GM18867 (cell line): Measurements from ENCODE around the gene COX19.

Source experiments
- ATAC-seq: cut with Tn5 transposase; IDR thresholded peaks from one replicate; pipeline ENCODE4 v1.9.1; 2021; ENCODE audit warnings: mild to moderate bottlenecking, moderate library complexity; ENCODE audit not compliant: unreplicated experiment

The COX19 gene, protein sequence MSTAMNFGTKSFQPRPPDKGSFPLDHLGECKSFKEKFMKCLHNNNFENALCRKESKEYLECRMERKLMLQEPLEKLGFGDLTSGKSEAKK

DNA sequence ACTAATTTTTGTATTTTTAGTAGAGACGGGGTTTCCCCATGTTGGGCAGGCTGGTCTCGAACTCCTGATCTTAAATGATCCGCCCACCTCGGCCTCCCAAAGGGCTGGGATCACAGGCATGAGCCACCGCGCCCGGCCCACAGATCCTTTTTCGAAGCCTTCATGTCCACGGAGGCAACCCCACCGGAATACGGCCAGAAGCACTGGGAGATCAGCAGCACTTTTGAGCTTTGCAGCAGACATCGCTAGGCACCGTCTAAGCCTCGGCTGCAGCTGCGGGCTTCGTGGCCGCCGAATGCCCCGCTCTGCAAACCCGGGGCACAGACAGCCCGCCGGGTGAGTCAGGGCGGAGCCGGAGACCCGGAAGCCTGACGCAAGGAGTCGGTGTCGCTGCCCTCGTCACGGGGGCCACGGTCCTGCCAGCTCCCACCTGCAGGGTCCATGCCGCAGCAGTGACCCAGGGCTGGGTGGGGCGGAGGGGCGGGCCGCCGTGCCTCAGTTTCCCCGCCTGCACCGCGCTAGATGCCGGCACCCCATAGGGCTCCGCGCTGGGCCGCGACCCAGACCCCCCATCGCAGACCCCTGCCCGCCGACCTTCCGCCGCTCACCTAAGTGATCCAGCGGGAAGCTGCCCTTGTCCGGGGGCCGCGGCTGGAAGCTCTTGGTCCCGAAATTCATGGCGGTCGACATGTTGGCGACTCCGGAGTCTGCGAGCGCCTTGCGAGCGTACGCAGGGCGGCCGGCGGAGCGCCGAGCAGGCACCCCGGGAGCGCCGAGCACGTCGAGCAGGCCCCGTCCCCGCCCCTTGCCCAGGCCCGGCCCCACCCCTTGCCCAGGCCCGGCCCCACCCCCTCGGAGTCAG lies at the start of gene COX19:
COX19 (minus strand) TSS at position 730 of the 862 bp plus-strand sequence; CDS start at position 690, 40 bp downstream.
- ATAC-seq: peak; percentile 80

DNA sequence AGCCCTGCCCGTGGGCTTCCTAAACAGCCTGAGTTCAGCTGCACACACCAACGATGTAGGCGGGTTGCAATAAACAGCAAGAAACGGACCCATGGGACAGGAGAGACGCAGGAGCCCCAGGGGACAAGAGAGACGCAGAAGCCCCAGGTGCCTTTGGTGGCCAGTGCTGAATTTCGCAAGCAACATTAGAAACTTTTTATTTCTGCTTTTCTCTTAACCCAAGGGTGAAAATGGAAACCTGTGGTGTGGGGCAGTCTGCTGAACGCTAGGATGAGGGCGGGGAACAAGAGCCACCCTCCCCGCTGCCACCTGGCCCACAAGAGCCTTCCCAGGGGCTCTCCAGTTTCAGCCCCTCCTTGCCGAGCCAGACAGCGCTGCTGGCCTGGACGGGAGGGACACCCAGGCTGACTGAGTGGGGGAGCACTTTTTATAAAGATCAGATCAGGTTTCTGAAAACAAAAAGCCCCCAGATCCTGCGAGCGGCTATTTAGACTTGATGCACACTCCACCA lies 49.0 kb upstream of the COX19 start:
- peak; percentile 56 for ATAC-seq

DNA sequence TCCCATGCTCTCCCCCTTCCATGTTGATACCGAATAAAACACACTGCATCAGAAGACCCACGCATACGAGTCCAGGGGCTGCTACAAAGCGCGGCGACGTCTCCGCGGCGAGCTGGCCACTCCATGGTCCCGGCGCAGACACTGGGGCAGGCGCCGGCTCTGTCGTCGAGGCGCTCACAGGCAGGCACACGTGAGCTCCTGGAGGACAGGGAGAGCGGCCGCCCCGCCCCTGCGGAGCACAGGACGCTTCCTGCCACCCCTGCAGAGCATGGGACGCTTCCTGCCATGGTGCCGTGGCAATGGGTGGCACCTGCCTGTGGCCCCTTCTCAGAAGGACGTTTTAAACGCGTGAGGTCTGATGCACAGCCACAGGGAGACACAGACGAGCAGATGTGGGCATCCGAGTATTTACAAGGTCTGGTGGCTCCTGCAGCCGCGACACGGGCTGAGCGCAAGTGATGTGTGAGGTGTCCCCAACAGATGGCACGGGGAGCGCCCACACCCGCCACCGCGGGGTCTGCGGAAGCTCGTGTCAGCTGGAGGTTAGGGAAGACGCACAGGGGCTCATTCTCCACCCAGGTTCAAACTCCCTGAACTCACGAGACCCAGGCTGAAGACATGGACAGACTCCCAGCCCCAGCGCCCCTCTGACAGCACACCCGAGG lies 47.6 kb upstream of the COX19 start:
- ATAC-seq: no peak

DNA sequence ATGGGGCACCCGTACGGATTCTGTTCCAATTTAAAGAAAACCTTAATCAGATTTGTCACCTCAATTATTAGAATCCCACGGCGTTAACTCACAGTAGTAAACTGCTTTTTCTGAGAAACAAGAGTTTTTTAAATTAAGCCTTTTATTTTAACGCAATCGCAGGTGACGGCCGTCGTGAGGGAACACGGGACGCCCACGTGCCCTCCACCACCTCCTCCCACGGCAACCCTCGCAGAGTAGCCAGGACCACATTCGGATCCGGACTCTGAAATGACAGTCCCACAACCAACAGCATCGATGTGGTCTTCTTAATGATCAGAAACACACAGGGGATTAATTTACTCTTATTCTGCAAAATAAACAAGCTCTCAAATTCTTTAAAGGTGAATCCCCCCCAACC lies 47.0 kb upstream of the COX19 start:
- ATAC-seq: no peak

DNA sequence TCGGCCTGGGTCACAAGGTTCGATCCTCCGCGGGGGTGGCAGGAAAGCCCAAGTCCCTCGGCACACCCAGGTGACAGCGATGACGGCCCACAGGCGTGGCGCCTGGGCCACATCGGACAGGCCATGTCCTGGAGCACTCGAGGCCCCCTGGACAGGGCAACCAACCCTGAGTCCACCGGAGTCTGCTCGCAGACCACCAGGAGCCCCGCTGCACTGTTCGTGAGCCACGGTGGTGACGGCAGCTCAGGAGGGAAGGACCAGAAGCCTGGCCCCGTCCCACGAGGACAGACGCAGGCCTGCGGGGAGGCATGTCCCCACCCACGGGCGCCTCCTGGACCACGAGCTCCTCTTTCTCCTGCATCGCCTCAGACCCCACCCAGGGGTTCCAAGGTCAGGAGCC lies 46.6 kb upstream of the COX19 start:
- ATAC-seq: no peak

DNA sequence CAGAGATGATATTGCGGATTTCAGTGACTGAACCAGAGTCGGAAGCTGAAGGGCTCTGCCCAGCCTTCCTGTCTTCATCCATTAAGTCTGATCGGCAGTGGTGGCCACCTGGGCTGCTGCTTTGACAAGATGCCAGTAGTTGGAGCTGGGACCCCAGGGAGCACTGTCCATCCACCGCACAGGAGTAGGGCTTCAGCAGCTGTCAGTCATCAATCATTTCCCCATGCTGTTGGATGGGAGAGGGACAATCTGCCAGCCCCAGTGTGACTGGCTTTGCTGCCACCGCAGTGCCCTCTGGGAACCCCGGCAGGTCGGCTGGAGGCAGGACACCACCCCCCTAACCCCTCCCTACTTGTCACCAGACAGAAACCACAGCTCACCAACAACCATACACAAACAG lies 46.0 kb upstream of the COX19 start:
- no peak for ATAC-seq

DNA sequence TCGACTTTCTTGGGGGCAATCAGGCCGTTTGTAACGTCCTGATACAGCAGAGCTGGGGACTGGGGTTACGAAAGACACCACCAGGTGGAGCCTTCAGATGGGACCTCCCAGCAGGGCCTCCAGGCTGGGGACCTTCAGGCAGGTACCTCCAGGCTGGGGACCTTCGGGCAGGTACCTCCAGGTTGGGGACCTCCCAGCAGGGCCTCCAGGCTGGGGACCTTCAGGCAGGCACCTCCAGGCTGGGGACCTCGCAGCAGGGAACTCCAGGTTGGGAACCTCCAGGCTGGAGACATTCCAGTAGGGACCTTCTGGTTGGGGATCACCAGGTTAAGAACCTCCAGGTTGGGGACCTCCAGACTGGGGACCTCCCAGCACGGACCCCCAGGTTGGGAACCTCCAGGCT lies 45.5 kb upstream of the COX19 start:
- no peak for ATAC-seq

DNA sequence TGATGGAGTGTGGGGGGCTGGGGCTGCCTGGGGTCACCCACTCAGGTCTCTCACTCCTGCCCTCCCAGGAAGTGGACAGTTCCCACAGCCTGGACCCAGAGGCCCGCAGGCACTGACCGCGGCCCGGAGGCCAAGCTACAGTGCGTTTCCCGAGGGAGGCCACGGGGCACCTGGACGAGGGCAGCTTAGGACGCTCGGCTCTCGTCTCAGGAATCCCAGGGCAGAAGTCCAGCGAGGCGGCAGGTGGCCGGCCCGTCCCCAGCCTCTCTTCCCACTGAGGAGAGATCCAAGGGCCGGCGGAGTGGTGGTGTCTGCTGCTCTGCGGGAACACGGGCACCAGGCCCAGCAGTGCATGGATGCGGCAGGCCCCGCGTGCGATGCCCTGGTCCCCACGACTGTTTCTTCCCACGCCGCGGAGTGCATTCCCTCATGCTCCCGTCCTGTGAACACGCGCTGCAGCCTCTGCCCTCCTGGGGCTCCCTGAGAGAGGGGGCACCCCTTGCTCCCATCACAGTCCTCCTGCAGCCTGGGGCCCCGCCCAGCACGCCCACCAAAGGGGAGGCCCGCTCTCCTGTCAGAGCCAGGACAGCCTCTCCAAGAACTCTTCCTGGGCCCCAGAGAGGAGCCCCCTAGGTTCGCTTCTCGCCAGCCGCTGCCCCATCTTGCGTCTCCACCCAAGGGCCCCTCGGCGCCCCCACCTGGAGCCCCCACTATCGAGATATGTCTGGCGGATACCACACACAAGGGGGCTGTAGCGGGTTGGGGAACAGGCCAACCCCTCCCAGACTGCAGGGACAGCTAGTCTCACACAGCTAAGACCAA lies 44.7 kb upstream of the COX19 start:
- ATAC-seq: no peak

DNA sequence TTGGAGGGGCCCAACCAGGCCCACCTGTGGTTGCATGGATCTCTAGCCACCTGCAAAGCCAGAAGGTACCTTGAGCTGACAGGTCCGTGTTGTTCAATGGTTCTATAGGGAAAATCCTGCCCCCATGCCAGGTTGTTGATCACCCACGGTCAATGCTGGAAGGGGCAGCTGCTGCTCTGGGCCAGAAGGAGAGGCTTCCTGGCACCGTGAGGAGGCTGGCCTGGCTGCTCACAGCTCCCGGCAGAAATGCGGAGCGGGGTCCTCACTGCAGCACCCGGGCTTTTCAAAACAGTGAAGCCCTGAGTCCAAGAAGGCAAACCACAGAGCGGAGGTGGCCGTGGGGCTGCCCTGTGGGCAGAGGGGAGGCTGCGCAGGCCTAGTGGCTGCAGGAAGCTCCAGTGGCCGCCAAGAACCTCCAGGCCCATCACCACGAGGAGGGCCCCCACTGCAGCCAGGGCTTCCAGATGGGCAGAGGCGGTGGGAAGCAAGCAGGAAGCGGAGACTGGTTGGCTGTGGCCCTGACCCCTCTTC lies 44.0 kb upstream of the COX19 start:
- ATAC-seq: no peak

DNA sequence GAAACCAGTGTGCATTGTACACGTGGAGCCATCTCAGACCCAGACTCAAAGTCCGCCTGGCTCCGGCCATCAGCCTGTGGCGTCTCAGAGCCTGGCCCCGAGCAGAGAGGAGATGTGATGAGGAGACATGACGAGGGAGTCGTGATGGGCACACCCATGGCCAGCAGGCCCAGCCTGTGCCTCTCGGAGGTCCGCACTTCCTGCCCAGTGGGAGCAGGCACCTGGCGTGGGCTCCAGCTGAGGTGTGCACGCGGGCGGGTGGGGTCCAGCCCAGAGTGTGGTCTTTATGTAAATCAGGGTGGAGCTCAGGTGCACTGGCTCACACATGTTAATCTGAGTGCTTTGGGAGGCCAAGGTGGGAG lies 43.0 kb upstream of the COX19 start:
- ATAC-seq: no peak

DNA sequence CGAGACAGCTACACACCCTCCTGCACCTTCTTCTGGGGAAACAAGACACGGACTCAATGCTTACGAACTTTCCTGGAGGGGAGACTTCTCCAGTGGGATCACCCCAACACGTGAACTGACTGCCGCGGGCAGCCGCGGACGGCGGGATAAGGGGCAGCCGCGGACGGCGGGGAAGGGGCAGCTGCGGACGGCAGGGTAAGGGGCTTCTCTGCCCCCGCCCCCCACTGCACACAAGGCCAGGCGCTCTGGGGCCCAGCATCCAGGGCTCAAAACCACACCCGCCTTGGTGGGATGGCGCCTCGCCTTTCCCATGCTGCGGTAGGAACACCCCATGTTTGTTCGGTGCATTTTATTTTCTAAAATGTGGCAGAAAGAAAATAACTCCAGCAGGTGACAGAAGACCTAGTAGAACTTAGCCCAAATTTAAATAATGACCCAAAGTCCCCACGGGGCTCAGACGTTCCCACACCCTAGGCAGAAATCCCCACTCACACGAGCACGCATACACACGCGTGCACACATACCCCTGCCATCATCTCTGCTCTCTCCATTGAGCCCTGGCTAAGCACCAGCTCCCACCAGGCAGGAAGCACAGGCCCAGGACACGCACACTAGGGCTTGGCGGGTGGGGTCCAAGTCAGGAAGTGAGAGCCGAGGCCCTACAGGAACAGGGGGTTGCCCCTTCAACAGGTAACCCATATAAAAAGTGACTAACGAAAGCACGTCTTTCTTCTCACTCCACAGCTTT lies 42.4 kb upstream of the COX19 start:
- no peak for ATAC-seq

DNA sequence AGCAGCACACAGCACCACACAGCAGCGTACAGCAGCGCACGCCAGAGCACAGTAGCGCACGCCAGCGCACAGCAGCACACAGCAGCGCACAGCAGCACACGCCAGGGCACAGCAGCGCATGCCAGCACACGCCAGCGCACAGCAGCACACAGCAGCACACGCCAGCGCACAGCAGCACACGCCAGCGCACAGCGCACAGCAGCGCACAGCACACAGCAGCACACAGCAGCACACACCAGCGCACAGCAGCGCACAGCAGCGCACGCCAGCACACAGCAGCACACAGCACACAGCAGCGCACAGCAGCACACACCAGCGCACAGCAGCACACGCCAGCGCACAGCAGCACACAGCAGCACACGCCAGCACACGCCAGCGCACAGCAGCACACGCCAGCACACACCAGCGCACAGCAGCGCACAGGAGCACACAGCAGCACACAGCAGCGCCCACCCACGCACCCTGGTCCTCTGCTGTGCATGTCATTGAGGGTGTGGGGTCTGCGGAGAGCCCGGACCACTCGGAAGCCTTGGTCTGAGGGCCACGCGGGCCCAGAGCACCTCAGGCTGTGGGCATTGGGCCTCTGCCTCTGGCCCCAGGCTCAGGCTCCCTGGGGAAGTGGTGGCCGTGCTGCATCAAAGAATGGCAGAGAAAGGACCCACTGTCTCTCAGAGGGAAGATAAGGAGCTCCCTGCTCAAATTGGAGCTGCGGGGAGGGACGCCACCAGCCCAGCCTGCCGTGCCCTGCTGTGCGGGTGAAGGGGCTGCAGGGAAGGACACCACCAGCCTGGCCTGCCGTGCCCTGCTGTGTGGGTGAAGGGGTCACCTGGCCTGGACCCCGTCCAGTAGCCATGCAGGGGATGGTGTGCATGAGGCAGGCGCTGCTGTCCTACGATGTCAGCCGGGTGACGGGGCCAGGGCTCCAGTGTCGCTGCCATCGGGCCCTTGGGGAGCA lies 41.5 kb upstream of the COX19 start:
- ATAC-seq: no peak

DNA sequence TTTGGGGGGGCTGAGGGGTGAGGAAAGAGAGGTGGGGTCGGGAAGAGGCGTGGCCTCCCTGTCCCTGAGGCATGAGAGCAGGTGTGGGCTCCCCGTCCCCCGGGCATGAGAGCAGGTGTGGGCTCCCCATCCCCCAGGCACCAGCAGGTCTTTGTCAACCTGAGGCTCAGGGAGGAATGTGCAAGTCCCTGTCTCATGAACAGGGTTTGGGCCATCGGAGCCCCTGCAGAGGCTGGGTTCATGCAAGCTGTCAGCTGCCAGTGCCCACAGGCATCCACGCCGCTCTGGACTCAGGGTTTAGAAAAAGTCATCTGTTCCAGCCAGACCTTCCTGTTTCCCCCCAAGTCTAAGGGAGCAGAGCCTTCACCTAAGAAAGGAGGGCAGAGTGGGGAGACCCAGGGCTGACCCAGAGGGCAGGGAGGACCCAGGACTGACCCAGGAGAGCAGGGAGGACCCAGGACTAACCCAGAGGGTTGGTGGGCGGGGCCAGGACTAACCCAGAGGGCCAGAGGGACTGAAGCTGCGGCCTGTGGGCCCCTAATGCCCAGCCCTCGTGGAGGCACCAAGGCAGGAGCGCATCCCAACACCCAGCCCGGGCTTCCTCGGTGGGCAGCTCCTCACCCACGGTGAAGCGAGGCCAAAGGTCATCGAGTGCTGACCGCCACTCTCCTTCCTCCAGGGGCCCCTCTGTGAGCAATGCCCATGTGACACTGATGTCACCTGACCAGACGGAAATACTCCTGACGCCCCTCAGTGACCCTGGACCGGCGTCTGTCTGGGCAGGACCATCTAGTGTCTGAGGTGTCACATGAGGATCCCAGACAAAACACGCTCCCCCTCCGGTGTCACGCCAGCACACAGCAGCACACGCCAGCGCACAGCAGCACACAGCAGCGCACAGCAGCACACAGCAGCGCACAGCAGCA lies 40.1 kb upstream of the COX19 start:
- no peak for ATAC-seq

DNA sequence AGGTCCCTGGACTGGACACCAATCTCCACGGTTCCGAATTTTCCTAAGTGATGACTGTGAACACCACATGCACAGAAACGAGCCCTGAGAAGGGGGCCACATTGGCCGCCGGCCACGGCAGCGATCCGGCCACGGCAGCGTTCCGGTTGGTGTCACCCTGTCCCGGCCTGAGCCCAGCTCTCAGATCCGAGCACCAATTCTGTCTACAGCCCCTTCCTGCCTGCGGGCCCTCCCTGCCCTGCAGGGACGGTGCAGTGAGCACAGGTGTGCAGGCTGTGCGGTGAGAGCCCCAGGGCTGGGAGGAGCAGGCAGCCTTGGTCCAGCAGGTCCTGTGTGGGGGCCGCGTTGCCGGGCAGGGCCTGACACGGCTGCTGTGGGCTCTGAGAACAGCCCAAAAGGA lies 39.3 kb upstream of the COX19 start:
- no peak for ATAC-seq

DNA sequence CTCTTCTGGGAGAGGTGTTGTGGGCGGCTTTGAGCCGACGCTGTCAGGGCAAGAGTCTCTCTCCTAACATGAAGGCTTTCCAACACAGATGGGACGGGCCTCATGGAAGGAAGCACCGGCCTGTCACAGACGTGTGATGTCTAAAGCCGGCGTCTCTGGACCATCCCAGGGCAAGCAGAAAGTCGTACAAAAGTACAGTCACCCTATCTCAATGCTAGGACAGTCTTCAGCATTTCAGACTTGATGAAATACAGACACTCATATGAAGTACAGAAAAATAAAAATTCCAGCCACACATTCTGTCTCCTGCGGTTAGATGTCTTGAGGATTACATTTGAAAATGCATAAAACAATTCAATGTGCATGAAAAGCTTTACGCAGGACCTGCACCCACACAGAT lies 38.2 kb upstream of the COX19 start:
- no peak for ATAC-seq

DNA sequence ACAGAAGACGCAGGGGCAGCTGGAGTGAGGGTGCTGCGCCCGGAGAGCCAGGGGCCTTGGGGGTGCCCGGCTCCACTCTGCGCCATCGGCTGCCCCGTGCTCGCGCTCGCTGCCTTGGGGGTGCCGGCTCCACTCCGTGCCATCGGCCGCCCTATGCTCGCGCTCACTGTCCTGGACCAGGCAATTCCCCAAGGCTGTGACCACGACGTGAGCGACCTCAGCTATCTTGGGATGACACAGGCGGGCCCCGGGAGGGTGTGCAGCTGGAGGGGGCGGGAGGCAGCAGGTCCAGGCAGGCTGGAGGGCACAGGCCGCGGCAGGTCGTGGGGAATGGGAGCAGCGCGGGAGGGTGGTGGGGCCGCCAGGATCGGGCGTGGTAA lies 37.4 kb upstream of the COX19 start:
- no peak for ATAC-seq

DNA sequence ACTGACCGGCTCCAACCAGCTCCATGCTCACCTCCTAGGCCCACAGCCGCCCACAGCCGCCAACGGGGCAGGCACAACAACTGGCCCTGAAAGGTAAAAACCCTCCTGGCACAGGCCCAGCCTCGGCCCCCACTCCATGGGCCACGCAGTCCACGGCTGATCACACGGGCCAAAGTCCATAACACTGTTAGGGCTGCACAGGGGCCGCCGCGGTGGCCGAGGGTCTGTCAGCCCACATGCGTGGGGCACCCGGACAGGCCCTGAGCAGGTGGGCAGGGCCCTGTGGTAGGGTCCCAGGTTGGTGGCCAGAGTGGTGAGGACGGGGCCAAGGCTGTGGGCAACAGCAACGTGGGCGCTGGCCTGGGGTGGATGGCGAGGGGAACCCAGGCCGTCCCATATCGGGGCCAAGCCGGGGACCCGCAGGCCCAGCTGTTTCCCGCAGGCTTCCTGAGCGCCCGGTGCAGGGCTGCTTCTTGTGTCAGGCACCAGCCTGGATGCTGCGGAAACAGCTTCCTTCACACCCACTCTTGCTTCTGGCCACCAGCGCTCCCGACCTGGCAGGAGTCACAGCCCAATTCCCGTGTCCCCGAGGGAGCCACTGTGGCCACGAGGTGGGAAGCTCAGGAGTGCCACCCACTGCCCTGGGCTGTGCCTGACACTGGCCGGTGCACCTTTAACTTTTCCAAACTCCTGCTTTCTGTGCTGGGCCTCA lies 36.8 kb upstream of the COX19 start:
- ATAC-seq: no peak
